Cardiac septum (tissue), 1 donor: Measurements from ENCODE around the gene ZNF718. TPM values are rescaled to one million over a fixed set of nuclear protein-coding genes. Genes with fewer than 3 reads are reported as not detected.
"Not testable (repeated sequence)": the region's sequence is repeated elsewhere in the genome, so short reads cannot be mapped to it uniquely, and the experiment has no call there.

Experiments
- DNase-seq: peaks from one replicate; pipeline ENCODE4 v3.0.0-alpha.2; 2020; ENCODE audit warnings: low spot score
- intact Hi-C: fragments of 100-400 bp; cut with DNase I; formaldehyde crosslinking; loops from one replicate; pipeline ENCODE4 v1.14.0; 2022
- total RNA-seq: library from RNA; stranded (reverse); fragmentation: NEBNext Ultra II Directional; extraction: Animal tissue kit (Norgen Biotek cat#: 25700); gene quantifications from one replicate; pipeline ENCODE4 v1.2.1, GENCODE V29; 2021
- donor health status: DM: no; HTN: no; CAD: no.

ZNF718 gene
- total RNA-seq, 1 donor from 2014 or later, result 5.0 TPM

- intact Hi-C loops, result no loop called here
- no peak for DNase-seq
Observed at GRCh38 chr4:139691-140090, 15.4 kb downstream of the ZNF718 start.

- no peak for DNase-seq
- intact Hi-C loops, result no loop called here
Observed at GRCh38 chr4:146621-147020, 22.3 kb downstream of the ZNF718 start.

- intact Hi-C loops, result no loop called here
- DNase-seq, result no peak
Observed at GRCh38 chr4:147233-147632, 22.9 kb downstream of the ZNF718 start.

GRCh38 chr4:161496-162284 is 37.4 kb downstream of the ZNF718 start:
- DNase-seq, result no peak
- intact Hi-C loops, result no loop called here

GRCh38 chr4:169640-170039 is 45.3 kb downstream of the ZNF718 start:
- DNase-seq, intact Hi-C loops: not testable (repeated sequence)

GRCh38 chr4:171318-171717 is 47.0 kb downstream of the ZNF718 start:
- DNase-seq, intact Hi-C loops: not testable (repeated sequence)

GRCh38 chr4:173666-174314 is 49.5 kb downstream of the ZNF718 start:
- intact Hi-C loops, result no loop called here
- no peak for DNase-seq

- DNase-seq, result no peak
- intact Hi-C loops, result no loop called here
Observed at GRCh38 chr4:175986-176385, 51.7 kb downstream of the ZNF718 start.

- intact Hi-C loops, result no loop called here
- no peak for DNase-seq
Observed at GRCh38 chr4:176995-177394, 52.7 kb downstream of the ZNF718 start.

- intact Hi-C loops, result not testable (repeated sequence)
Observed at GRCh38 chr4:182225-182624, 57.9 kb downstream of the ZNF718 start.

GRCh38 chr4:188091-188490 is 63.8 kb downstream of the ZNF718 start:
- intact Hi-C loops, result no loop called here
- DNase-seq, result no peak

More at GRCh38 chr4:182225-182624, 57.9 kb downstream of the ZNF718 start:
- DNase-seq, result not testable (repeated sequence)

GRCh38 chr4:195159-195558 is 70.9 kb downstream of the ZNF718 start:
- intact Hi-C loops, DNase-seq: not testable (repeated sequence)

GRCh38 chr4:200936-201335 is 76.6 kb downstream of the ZNF718 start:
- no peak for DNase-seq
- intact Hi-C loops, result no loop called here

GRCh38 chr4:202822-203221 is 78.5 kb downstream of the ZNF718 start:
- intact Hi-C loops, DNase-seq: not testable (repeated sequence)

GRCh38 chr4:205097-205756 is 80.9 kb downstream of the ZNF718 start:
- DNase-seq, result no peak
- intact Hi-C loops, result no loop called here

- intact Hi-C loops, result no loop called here
- no peak for DNase-seq
Observed at GRCh38 chr4:206054-206453, 81.8 kb downstream of the ZNF718 start.

GRCh38 chr4:208416-209096 is 84.3 kb downstream of the ZNF718 start:
- intact Hi-C loops, DNase-seq: not testable (repeated sequence)

GRCh38 chr4:211033-211511 is 86.8 kb downstream of the ZNF718 start:
- no peak for DNase-seq
- intact Hi-C loops, result loop anchor here (5.0 kb wide), 1 partner anchor 89 kb away; the partner anchor contains the start of gene ZNF718

- intact Hi-C loops, result loop anchor here (5.0 kb wide), 1 partner anchor 90 kb away; the partner anchor contains the start of gene ZNF718
- peak; percentile 87 for DNase-seq
Observed at GRCh38 chr4:212438-213188, 88.3 kb downstream of the ZNF718 start.
